IPS-15b (cell line): ENCODE data around the gene ADSS1.

Experiments
- H3K27me3 ChIP-seq: one replicate; pipeline ENCODE4 v1.6.1; 2013; ENCODE audit warnings: low read length; ENCODE audit not compliant: control insufficient read depth, insufficient read depth
- H3K36me3 ChIP-seq: one replicate; pipeline ENCODE4 v1.6.1; 2013; ENCODE audit warnings: low read length; ENCODE audit not compliant: control insufficient read depth, insufficient read depth
- H3K4me1 ChIP-seq: one replicate; pipeline ENCODE4 v1.6.1; 2013; ENCODE audit warnings: mild to moderate bottlenecking, low read length; ENCODE audit not compliant: control insufficient read depth, insufficient read depth
- H3K4me3 ChIP-seq: one replicate; pipeline ENCODE4 v1.5.1; 2013; ENCODE audit warnings: low read depth, low read length
- H3K9ac ChIP-seq: one replicate; pipeline ENCODE4 v1.6.1; 2013; ENCODE audit warnings: low read depth, mild to moderate bottlenecking, low read length
- H3K9me3 ChIP-seq: one replicate; pipeline ENCODE4 v1.6.1; 2013; ENCODE audit warnings: mild to moderate bottlenecking, low read length; ENCODE audit not compliant: control insufficient read depth, insufficient read depth

The ADSS1 gene

DNA sequence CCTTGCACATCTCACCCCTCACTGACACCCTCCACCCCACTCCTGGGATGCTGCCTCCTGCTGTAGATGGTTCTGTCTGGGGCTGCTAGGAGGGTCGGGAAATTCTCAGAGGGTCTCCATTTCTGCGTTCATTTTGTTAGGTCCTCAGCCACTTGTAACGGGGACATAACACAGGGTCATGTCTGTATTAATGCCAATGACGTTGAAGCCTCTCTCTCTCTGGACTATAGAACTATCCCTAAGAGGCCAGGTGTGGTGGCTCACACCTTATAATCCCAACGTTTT lies 43.5 kb downstream of the ADSS1 start:
- Histone ChIP-seq H3K9me3 (no peaks in the 10 kb centered on the region), H3K4me1 (no peaks in the 10 kb centered on the region), H3K36me3 (peaks cover 23% of the 10 kb centered on the region), H3K4me3 (no peak overlapping the region), H3K27me3 (no peaks in the 10 kb centered on the region), H3K9ac (no peak overlapping the region)

DNA sequence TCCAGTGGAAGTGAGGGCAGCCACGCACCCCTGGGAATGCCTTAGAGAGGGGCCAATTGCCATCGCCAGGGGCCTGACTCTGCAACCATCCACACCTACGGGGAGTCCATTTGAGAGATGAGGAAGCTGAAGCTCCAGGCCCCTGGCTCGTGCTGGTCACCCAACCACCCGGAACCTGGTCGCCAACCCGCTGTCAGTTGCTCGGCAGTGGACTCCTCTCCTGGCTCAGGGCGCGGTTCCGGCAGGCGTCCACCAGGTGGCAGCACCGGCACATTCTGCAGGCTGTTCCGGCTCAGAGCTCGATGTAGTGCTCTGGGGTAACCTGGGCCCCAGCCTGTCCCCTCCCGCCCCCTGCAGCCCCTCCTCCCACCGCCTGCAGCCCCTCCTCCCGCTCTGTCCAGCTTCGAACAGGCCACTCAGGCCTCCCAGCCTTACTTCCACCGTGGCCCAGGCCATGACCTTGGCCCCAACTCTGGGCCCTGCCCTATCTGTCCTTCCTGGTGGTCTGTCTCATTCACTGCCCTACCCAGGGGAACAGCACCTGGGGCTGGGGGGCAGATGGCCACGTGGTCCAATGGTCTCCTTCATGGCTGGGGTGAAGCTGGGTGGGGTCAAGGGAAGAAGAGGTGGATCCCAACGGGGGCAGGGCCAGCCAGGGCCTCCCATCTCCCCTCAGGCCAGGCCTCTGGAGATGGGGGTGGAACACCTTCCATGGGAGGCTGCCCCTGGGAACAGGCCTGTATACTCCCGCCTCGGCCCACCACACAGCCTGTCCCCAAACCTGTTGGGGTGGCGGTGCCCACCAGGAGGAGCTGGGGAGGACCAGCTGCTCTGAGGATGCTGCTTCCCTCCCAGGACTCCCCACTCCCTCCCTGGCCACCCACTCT lies 44.7 kb downstream of the ADSS1 start:
- no peak overlapping the region for H3K4me3 ChIP-seq

GRCh38 chr14:104769324-104770071 lies 45.5 kb downstream of the ADSS1 start:
- Histone ChIP-seq H3K9me3 (no peaks in the 10 kb centered on the region), H3K4me3 (no peak overlapping the region), H3K27me3 (no peaks in the 10 kb centered on the region), H3K36me3 (peaks cover 33% of the 10 kb centered on the region), H3K9ac (no peak overlapping the region), H3K4me1 (no peaks in the 10 kb centered on the region)

More for the DNA sequence above, 44.7 kb downstream of the ADSS1 start:
- H3K27me3 ChIP-seq: no peaks in the 10 kb centered on the region
- no peaks in the 10 kb centered on the region for H3K9me3 ChIP-seq
- H3K36me3 ChIP-seq: peaks cover 33% of the 10 kb centered on the region
- H3K4me1 ChIP-seq: no peaks in the 10 kb centered on the region
- no peak overlapping the region for H3K9ac ChIP-seq

DNA sequence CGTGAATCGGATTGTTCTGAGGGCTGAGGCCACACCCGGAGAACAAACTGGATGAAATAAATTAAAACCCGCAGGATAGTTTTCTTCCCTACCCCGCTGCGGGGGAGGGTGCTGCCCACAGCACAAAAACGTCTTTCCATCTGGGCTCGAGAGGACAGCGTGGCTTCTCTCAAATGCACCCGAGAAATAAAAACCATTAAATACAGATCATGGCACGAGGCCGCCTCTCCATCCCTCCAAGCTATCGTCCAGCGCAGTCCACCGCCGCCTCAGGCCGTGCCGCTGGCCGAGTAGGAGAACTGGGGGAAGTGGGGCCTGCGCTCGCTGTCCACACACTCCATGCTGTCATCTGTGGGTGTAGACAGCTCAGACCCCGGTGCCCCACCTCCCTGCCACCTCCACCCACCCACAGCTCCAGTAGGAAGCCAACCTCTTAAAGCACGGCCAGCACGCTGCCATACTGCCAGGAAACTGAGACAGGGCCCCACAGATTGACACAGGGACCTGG lies 46.1 kb downstream of the ADSS1 start:
- Histone ChIP-seq H3K27me3 (no peaks in the 10 kb centered on the region), H3K36me3 (peaks cover 34% of the 10 kb centered on the region), H3K9me3 (no peaks in the 10 kb centered on the region), H3K9ac (no peak overlapping the region), H3K4me1 (no peaks in the 10 kb centered on the region), H3K4me3 (no peak overlapping the region)

- Histone ChIP-seq H3K4me1 (no peaks in the 10 kb centered on the region), H3K36me3 (peaks cover 41% of the 10 kb centered on the region)
Measured at GRCh38 chr14:104770851-104771272, 46.8 kb downstream of the ADSS1 start.

DNA sequence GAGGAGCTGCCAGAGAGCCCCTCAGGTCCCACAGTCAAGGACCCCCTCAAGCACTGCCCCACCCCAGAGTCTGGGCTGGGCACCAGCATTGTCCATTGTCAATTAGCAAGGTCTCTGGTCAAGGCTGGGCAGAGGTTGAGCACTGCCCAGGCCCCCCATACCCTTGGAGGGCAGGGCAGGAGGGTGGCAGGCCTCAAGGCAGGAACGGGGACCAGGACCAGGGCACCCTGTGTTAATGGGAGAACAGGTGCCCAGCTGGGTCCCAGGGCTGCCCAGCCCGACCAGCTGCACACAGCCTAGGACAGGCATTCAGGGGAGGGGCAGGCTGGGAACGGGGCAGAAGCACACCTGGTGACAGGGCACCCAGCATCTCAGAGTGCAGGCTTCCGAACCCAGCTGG lies 47.3 kb downstream of the ADSS1 start:
- Histone ChIP-seq H3K9me3 (no peaks in the 10 kb centered on the region), H3K27me3 (no peaks in the 10 kb centered on the region), H3K36me3 (peaks cover 41% of the 10 kb centered on the region), H3K4me1 (no peaks in the 10 kb centered on the region), H3K9ac (no peak overlapping the region), H3K4me3 (no peak overlapping the region)

More at GRCh38 chr14:104770851-104771272, 46.8 kb downstream of the ADSS1 start:
- Histone ChIP-seq H3K27me3 (no peaks in the 10 kb centered on the region), H3K9me3 (no peaks in the 10 kb centered on the region), H3K4me3 (no peak overlapping the region), H3K9ac (no peak overlapping the region)

- no peak overlapping the region for H3K9ac ChIP-seq
- peaks cover 41% of the 10 kb centered on the region for H3K36me3 ChIP-seq
- no peaks in the 10 kb centered on the region for H3K27me3 ChIP-seq
- no peaks in the 10 kb centered on the region for H3K9me3 ChIP-seq
- no peaks in the 10 kb centered on the region for H3K4me1 ChIP-seq
- no peak overlapping the region for H3K4me3 ChIP-seq
Measured at GRCh38 chr14:104771918-104772706, 48.1 kb downstream of the ADSS1 start.

DNA sequence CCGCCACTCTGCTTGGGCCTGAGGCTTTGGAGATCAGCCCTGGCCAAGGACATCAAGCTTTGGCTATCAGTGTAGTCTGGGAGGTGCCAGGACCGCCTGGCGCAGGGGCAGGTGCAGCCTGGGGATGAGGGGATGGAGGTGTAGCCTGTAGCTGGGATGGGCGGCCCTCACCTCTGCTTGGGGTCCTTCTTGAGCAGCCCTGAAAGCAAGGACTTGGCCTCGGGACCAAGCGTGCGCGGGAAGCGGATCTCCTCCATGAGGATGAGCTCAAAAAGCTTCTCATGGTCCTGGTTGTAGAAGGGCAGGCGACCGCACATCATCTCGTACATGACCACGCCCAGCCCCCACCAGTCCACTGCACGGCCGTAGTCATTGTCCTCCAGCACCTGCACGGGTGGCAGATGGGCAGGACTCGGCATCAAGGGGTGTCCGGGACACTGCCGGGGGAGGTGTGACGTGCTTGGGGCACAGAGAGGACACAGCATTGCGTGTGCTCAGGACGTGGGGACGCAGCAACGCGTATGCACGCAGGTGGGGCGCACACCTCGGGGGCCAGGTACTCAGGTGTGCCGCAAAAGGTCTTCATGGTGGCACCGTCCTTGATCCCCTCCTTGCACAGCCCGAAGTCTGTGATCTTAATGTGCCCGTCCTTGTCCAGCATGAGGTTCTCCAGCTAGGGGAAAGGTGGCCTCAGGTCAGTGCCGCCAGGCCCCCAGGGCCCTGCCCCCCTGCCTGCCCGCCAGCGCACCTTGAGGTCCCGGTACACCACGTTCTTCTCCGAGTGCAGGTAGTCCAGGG lies 48.9 kb downstream of the ADSS1 start:
- H3K9me3 ChIP-seq: no peaks in the 10 kb centered on the region
- H3K4me1 ChIP-seq: no peaks in the 10 kb centered on the region
- peaks cover 41% of the 10 kb centered on the region for H3K36me3 ChIP-seq
- no peak overlapping the region for H3K9ac ChIP-seq
- no peaks in the 10 kb centered on the region for H3K27me3 ChIP-seq
- no peak overlapping the region for H3K4me3 ChIP-seq

DNA sequence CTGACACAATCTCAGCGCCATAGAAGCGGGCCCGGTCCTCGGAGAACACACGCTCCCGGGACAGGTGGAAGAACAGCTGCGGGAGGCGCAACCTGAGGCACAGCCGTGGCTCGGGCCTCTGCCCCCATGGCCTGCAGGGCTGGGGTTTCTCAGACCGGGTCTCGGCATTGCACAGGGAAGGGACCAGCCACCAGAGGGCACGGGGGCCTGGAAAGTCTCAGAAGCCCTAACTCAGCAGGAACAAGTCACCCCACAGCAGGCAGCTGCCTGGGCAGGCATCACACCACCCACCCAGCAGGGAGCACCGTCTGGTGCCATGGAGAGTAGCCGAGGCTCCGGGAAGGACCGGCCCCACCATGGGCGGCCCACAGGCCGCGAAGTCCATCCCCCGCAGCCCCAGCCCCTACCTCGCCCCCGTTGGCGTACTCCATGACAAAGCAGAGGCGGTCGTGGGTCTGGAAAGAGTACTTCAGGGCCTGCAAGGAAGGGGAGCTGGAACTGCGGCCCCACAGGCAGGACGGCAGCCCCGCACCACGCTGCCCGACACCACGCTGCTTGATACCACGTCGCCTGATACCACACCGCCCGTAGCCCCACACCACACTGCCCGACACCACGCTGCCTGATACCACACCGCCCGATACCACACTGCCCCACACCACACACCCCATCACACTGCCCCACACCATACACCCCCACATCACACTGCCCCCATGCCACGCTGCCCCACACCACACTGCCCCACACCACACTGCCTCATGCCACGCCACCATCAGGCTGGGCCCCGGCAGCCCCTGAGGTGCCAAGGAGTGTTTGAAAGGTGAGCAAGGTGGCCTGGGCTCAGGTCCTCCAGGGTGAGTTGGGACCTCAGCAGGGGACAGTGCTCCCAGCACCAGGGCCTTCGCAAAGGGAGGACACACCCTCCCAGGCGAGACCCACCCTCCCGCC lies 49.8 kb downstream of the ADSS1 start:
- no peak overlapping the region for H3K4me3 ChIP-seq
- peaks cover 42% of the 10 kb centered on the region for H3K36me3 ChIP-seq
- H3K9me3 ChIP-seq: no peaks in the 10 kb centered on the region
- H3K4me1 ChIP-seq: no peaks in the 10 kb centered on the region
- H3K27me3 ChIP-seq: no peaks in the 10 kb centered on the region
- no peak overlapping the region for H3K9ac ChIP-seq

GRCh38 chr14:104774453-104775072 lies 50.5 kb downstream of the ADSS1 start:
- Histone ChIP-seq H3K9me3 (no peaks in the 10 kb centered on the region), H3K36me3 (peaks cover 42% of the 10 kb centered on the region), H3K27me3 (no peaks in the 10 kb centered on the region), H3K9ac (no peak overlapping the region), H3K4me3 (no peak overlapping the region), H3K4me1 (no peaks in the 10 kb centered on the region)
